IMR-90 (cell line): Measurements from ENCODE around the gene KLHL29. TPM values are rescaled to one million over a fixed set of nuclear protein-coding genes. Genes with fewer than 3 reads are reported as not detected.

ENCODE experiments used
- ATAC-seq: fragments of 200-7000 bp; cut with Tn5 transposase; 2 replicates; pipeline ENCODE4 v1.9.1; 2020; ENCODE audit warnings: low read depth, mild to moderate bottlenecking, moderate library complexity
- BruUV-seq: library from RNA; stranded (reverse); fragments of 400-500 nt; replicated peaks from 2 replicates; lab custom pipeline; 2021; lab: Mats Ljungman, UMichigan
- CTCF ChIA-PET: fragments of 300-600 bp; formaldehyde crosslinking; extraction: SDS; loops from one replicate; lab custom pipeline; 2021; ENCODE audit warnings: antibody characterized with exemption; lab: Yijun Ruan, JAX
- POLR2A ChIA-PET: fragments of 300-600 bp; sonication (Branson Sonifier 250); formaldehyde crosslinking; loops from one replicate; lab custom pipeline; 2022; ENCODE audit warnings: antibody characterized with exemption; ENCODE audit not compliant: unreplicated experiment; lab: Charles Lee
- DNase-seq: peaks from one replicate; pipeline ENCODE4 v3.0.0; 2013
- H2AFZ ChIP-seq: replicated peaks from 2 replicates; pipeline ENCODE3; 2013; ENCODE audit warnings: low read length, mild to moderate bottlenecking; ENCODE audit not compliant: poor library complexity
- H2AK5ac ChIP-seq: 2 replicates; pipeline ENCODE4 v1.6.1; 2013; ENCODE audit warnings: low read depth, low read length, inconsistent platforms
- H2AK9ac ChIP-seq: replicated peaks from 2 replicates; pipeline ENCODE3; 2013; ENCODE audit warnings: mild to moderate bottlenecking, low read depth, low read length, moderate library complexity; ENCODE audit not compliant: poor library complexity
- H2BK120ac ChIP-seq: 2 replicates; pipeline ENCODE4 v1.6.1; 2013; ENCODE audit warnings: low read depth, low read length, inconsistent platforms
- H2BK15ac ChIP-seq: 3 replicates; pipeline ENCODE4 v1.6.1; 2013; ENCODE audit warnings: low read depth, low read length, inconsistent platforms
- H2BK20ac ChIP-seq: 2 replicates; pipeline ENCODE4 v1.6.1; 2013; ENCODE audit warnings: low read depth, mild to moderate bottlenecking, inconsistent platforms, low read length, moderate library complexity
- H2BK5ac ChIP-seq: 2 replicates; pipeline ENCODE4 v1.6.1; 2013; ENCODE audit warnings: mild to moderate bottlenecking, low read depth, low read length, inconsistent platforms; ENCODE audit not compliant: poor library complexity, severe bottlenecking
- H3K14ac ChIP-seq: replicated peaks from 2 replicates; pipeline ENCODE4 v1.6.1; 2013; ENCODE audit warnings: low read depth, low read length, inconsistent platforms
- H3K18ac ChIP-seq: 2 replicates; pipeline ENCODE4 v1.6.1; 2013; ENCODE audit warnings: low read depth, low read length, control low read depth
- H3K23ac ChIP-seq: 2 replicates; pipeline ENCODE4 v1.6.1; 2013; ENCODE audit warnings: low read depth, low read length, inconsistent platforms
- H3K27ac ChIP-seq: 2 replicates; pipeline ENCODE4 v1.5.1; 2013; ENCODE audit warnings: mild to moderate bottlenecking, control low read depth, low read length; ENCODE audit not compliant: insufficient read depth
- H3K27me3 ChIP-seq: 2 replicates; pipeline ENCODE4 v1.6.1; 2013; ENCODE audit warnings: low read length; ENCODE audit not compliant: control insufficient read depth, insufficient read depth
- H3K36me3 ChIP-seq: 2 replicates; pipeline ENCODE4 v1.6.1; 2013; ENCODE audit warnings: low read length, mixed read lengths; ENCODE audit not compliant: control insufficient read depth, insufficient read depth
- H3K4ac ChIP-seq: 2 replicates; pipeline ENCODE4 v1.6.1; 2013; ENCODE audit warnings: low read depth, low read length, inconsistent platforms
- H3K4me1 ChIP-seq: 2 replicates; pipeline ENCODE4 v1.6.1; 2013; ENCODE audit warnings: low read length, mixed read lengths; ENCODE audit not compliant: control insufficient read depth, insufficient read depth
- H3K4me2 ChIP-seq: 2 replicates; pipeline ENCODE4 v1.6.1; 2013; ENCODE audit warnings: low read depth, mild to moderate bottlenecking, control low read depth, low read length, moderate library complexity
- H3K4me3 ChIP-seq: 2 replicates; pipeline ENCODE4 v1.5.1; 2013; ENCODE audit warnings: low read depth, mild to moderate bottlenecking, control low read depth, low read length, moderate library complexity; ENCODE audit not compliant: insufficient read depth
- H3K56ac ChIP-seq: 2 replicates; pipeline ENCODE4 v1.6.1; 2013; ENCODE audit warnings: low read length, inconsistent platforms; ENCODE audit not compliant: insufficient read depth; ENCODE audit errors: extremely low read depth
- H3K79me1 ChIP-seq, 2 experiments: 2 replicates each; pipeline ENCODE4 v1.6.1; 2013; ENCODE audit warnings: low read length in 2 of 2, inconsistent platforms in 1 of 2, low read depth in 1 of 2
- H3K9ac ChIP-seq: 2 replicates; pipeline ENCODE4 v1.6.1; 2013; ENCODE audit warnings: low read depth, low read length, control low read depth
- H3K9me1 ChIP-seq: 2 replicates; pipeline ENCODE4 v1.6.1; 2013; ENCODE audit warnings: low read length, inconsistent platforms; ENCODE audit not compliant: insufficient read depth
- H3K9me3 ChIP-seq: 2 replicates; pipeline ENCODE4 v1.6.1; 2013; ENCODE audit warnings: low read length; ENCODE audit not compliant: control insufficient read depth, insufficient read depth
- H4K20me1 ChIP-seq: 2 replicates; pipeline ENCODE4 v1.6.1; 2013; ENCODE audit warnings: low read length, inconsistent platforms; ENCODE audit not compliant: insufficient read depth
- H4K5ac ChIP-seq: 2 replicates; pipeline ENCODE4 v1.6.1; 2013; ENCODE audit warnings: mild to moderate bottlenecking, low read depth, low read length, control low read depth
- H4K8ac ChIP-seq, 2 experiments: 2 replicates each; pipeline ENCODE4 v1.6.1; 2013; ENCODE audit warnings: low read depth in 2 of 2, low read length in 2 of 2, control low read depth in 1 of 2, inconsistent platforms in 1 of 2
- H4K91ac ChIP-seq: 2 replicates; pipeline ENCODE4 v1.6.1; 2013; ENCODE audit warnings: low read depth, low read length, inconsistent platforms; ENCODE audit not compliant: insufficient read depth
- BHLHE40 ChIP-seq: fragments of 150-350 bp; IDR thresholded peaks from 2 replicates; pipeline ENCODE4 v1.6.1; 2016; ENCODE audit warnings: mild to moderate bottlenecking, low read depth, low read length
- CEBPB ChIP-seq: IDR thresholded peaks from 2 replicates; pipeline ENCODE4 v1.6.1; 2012; ENCODE audit warnings: low read depth, low read length, improper control_type of control experiment
- CHD1 ChIP-seq: IDR thresholded peaks from 2 replicates; pipeline ENCODE4 v1.6.1; 2012; ENCODE audit warnings: low read depth, low read length, improper control_type of control experiment
- FOS ChIP-seq: fragments of 150-350 bp; IDR thresholded peaks from 2 replicates; pipeline ENCODE4 v1.6.1; 2016; ENCODE audit warnings: low read depth, low read length
- MAFK ChIP-seq: IDR thresholded peaks from 2 replicates; pipeline ENCODE4 v1.6.1; 2012; ENCODE audit warnings: low read depth, low read length, improper control_type of control experiment
- MAZ ChIP-seq: IDR thresholded peaks from 2 replicates; pipeline ENCODE4 v1.6.1; 2012; ENCODE audit warnings: low read depth, mild to moderate bottlenecking, low read length, improper control_type of control experiment, moderate library complexity, borderline replicate concordance
- MXI1 ChIP-seq: IDR thresholded peaks from 2 replicates; pipeline ENCODE4 v1.6.1; 2012; ENCODE audit warnings: low read depth, mild to moderate bottlenecking, low read length, moderate library complexity, borderline replicate concordance
- NFE2L2 ChIP-seq: fragments of 150-350 bp; IDR thresholded peaks from 2 replicates; pipeline ENCODE4 v1.6.1; 2016; ENCODE audit warnings: low read depth, mild to moderate bottlenecking, low read length
- POLR2A ChIP-seq: IDR thresholded peaks from 2 replicates; pipeline ENCODE4 v1.6.1; 2012; ENCODE audit warnings: mild to moderate bottlenecking, low read depth, low read length
- RAD21 ChIP-seq: IDR thresholded peaks from 2 replicates; pipeline ENCODE4 v1.6.1; 2012; ENCODE audit warnings: low read length, improper control_type of control experiment
- RCOR1 ChIP-seq: IDR thresholded peaks from 2 replicates; pipeline ENCODE4 v1.6.1; 2012; ENCODE audit warnings: mild to moderate bottlenecking, low read length, improper control_type of control experiment; ENCODE audit not compliant: insufficient replicate concordance
- RFX5 ChIP-seq: IDR thresholded peaks from 2 replicates; pipeline ENCODE4 v1.8.0; 2012; ENCODE audit warnings: low read depth, mild to moderate bottlenecking, low read length, moderate library complexity
- SMC3 ChIP-seq: fragments of 150-350 bp; IDR thresholded peaks from 2 replicates; pipeline ENCODE4 v1.6.1; 2016; ENCODE audit warnings: low read depth, mild to moderate bottlenecking, antibody characterized with exemption, low read length, moderate library complexity
- WGBS, 2 experiments: methylation state at CpG; one replicate each; pipeline versions ENCODE4 v1.1.5 to v1.1.7; 2013; ENCODE audit warnings: missing lambda C conversion rate in 2 of 2; ENCODE audit not compliant: insufficient read length in 1 of 2; ENCODE audit errors: extremely low coverage in 2 of 2; 5-methylcytosine and 5-hydroxymethylcytosine counted together
- dilution Hi-C: fragments of 300-500 bp; cut with HindIII; formaldehyde crosslinking; loops from one replicate; pipeline ENCODE4 v1.14.3; 2018; ENCODE audit warnings: low sequenced_read_pairs; ENCODE audit not compliant: unreplicated experiment
- in situ Hi-C: fragments of 300-500 bp; cut with MboI; formaldehyde crosslinking; loops from 3 replicates; pipeline ENCODE4 v1.14.3; 2019; ENCODE audit warnings: low sequenced_read_pairs, inconsistent platforms, mixed read lengths
- intact Hi-C: fragments of 100-400 bp; cut with micrococcal nuclease; formaldehyde crosslinking; loops from 2 replicates; pipeline ENCODE4 v1.10.0; 2022
- polyA plus RNA-seq, 3 experiments: library from polyadenylated mRNA; depleted of rRNA; stranded (reverse); fragments of >200 nt; gene quantifications; 2 replicates each; pipeline ENCODE4 v1.2.3, GENCODE V29; 2012; ENCODE audit warnings: low replicate concordance in 1 of 3
- total RNA-seq: library from RNA; depleted of rRNA; stranded (reverse); fragments of >200 nt; gene quantifications from 2 replicates; pipeline ENCODE4 v1.2.3, GENCODE V29; 2012
- TF ChIP-seq, protein P1 (sequence below): fragments of 150-350 bp; IDR thresholded peaks from 2 replicates; pipeline ENCODE4 v1.6.1; 2017; ENCODE audit warnings: mild to moderate bottlenecking, antibody characterized with exemption, low read length, low read depth
- TF ChIP-seq, protein P2 (sequence below): fragments of 150-350 bp; IDR thresholded peaks from 2 replicates; pipeline ENCODE4 v1.6.1; 2016; ENCODE audit warnings: low read depth, mild to moderate bottlenecking, low read length, moderate library complexity, borderline replicate concordance
- TF ChIP-seq, protein P3 (sequence below): conservative IDR thresholded peaks from 2 replicates; pipeline ENCODE4 v1.5.1; 2012; ENCODE audit warnings: mild to moderate bottlenecking, low read depth, low read length, improper control_type of control experiment

Gene KLHL29
- total and polyA plus RNA-seq, 2 of the 4 experiments (the other 2 are of a cell fraction): 2.0 to 8.0 TPM

DNA sequence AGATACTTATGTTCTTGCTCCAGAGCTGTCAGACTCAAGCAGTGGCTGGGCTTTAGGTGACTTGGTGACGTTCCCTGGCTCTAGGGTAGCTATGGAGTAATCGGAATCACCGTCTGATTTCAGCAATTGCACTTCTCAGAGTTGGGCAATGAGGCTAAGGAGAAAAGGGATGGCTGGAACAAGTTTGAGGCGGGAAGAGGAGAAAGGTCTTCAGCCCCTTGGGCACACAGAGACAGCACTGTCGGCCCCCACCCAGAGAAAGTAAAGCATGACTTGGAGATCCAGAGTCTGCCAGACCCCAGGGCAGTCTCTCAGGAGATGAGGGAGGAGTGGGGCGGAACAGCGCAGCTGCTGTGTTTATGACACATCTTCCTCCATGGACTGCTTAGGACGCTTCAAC, 114.5 kb downstream of the KLHL29 start:
- peaks cover 9% of the 10 kb centered on the region; the same call in 1 of the 2 replicates for H3K4me1 ChIP-seq
- no peak overlapping the region for H2AK9ac ChIP-seq
- H2AK5ac ChIP-seq: no peak overlapping the region
- H3K79me1 ChIP-seq: peaks cover 0 to 6% of the 10 kb centered on the region in 2 experiments; a peak in 2 of 4 replicates
- H2BK120ac ChIP-seq: no peak overlapping the region
- H3K9ac ChIP-seq: no peak overlapping the region
- in situ Hi-C loops: no loop called here
- no peak overlapping the region for H3K14ac ChIP-seq
- H3K9me3 ChIP-seq: no peaks in the 10 kb centered on the region
- WGBS, 2 experiments: 80% methylated on average over 1 of the region's 8 CpGs; no CpG with 5 or more reads in 1 of the 2 experiments
- H3K56ac ChIP-seq: no peak overlapping the region
- TF ChIP-seq SMC3 (no peak), RAD21 (no peak), RCOR1 (no peak), POLR2A (no peak), MAZ (no peak), CHD1 (no peak), BHLHE40 (no peak), NFE2L2 (no peak), MAFK (no peak), RFX5 (no peak), CEBPB (no peak), FOS (no peak), MXI1 (no peak)
- TF ChIP-seq, protein P1, sequence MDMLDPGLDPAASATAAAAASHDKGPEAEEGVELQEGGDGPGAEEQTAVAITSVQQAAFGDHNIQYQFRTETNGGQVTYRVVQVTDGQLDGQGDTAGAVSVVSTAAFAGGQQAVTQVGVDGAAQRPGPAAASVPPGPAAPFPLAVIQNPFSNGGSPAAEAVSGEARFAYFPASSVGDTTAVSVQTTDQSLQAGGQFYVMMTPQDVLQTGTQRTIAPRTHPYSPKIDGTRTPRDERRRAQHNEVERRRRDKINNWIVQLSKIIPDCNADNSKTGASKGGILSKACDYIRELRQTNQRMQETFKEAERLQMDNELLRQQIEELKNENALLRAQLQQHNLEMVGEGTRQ: no peak
- TF ChIP-seq, protein P2, sequence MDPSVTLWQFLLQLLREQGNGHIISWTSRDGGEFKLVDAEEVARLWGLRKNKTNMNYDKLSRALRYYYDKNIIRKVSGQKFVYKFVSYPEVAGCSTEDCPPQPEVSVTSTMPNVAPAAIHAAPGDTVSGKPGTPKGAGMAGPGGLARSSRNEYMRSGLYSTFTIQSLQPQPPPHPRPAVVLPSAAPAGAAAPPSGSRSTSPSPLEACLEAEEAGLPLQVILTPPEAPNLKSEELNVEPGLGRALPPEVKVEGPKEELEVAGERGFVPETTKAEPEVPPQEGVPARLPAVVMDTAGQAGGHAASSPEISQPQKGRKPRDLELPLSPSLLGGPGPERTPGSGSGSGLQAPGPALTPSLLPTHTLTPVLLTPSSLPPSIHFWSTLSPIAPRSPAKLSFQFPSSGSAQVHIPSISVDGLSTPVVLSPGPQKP: no peak
- TF ChIP-seq, protein P3, sequence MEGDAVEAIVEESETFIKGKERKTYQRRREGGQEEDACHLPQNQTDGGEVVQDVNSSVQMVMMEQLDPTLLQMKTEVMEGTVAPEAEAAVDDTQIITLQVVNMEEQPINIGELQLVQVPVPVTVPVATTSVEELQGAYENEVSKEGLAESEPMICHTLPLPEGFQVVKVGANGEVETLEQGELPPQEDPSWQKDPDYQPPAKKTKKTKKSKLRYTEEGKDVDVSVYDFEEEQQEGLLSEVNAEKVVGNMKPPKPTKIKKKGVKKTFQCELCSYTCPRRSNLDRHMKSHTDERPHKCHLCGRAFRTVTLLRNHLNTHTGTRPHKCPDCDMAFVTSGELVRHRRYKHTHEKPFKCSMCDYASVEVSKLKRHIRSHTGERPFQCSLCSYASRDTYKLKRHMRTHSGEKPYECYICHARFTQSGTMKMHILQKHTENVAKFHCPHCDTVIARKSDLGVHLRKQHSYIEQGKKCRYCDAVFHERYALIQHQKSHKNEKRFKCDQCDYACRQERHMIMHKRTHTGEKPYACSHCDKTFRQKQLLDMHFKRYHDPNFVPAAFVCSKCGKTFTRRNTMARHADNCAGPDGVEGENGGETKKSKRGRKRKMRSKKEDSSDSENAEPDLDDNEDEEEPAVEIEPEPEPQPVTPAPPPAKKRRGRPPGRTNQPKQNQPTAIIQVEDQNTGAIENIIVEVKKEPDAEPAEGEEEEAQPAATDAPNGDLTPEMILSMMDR: no peak
- BruUV-seq: no TSS peak
- H2BK20ac ChIP-seq: no peak overlapping the region
- intact Hi-C loops: no loop called here
- ATAC-seq: no peak
- no peak overlapping the region for H4K5ac ChIP-seq
- no peak overlapping the region for H3K4ac ChIP-seq
- H2BK15ac ChIP-seq: no peak overlapping the region
- H3K9me1 ChIP-seq: peaks cover 4% of the 10 kb centered on the region; the same call in 1 of the 2 replicates
- no peak overlapping the region for H2AFZ ChIP-seq
- H3K18ac ChIP-seq: no peak overlapping the region; the same call in 1 of the 2 replicates
- no peaks in the 10 kb centered on the region for H3K36me3 ChIP-seq
- ChIA-PET CTCF (no interaction called here), POLR2A (no interaction called here)
- no peak overlapping the region for H3K4me3 ChIP-seq
- H4K20me1 ChIP-seq: 0 out of 2 replicates have a peak, but pooled peaks cover 3% of the 10 kb centered on the region
- DNase-seq: no peak
- H3K27ac ChIP-seq: no peak overlapping the region
- H2BK5ac ChIP-seq: no peak overlapping the region
- dilution Hi-C loops: no loop called here
- no peak overlapping the region for H3K23ac ChIP-seq
- no peak overlapping the region for H3K4me2 ChIP-seq
- no peak overlapping the region for H4K8ac ChIP-seq
- H4K91ac ChIP-seq: no peak overlapping the region
- H3K27me3 ChIP-seq: no peaks in the 10 kb centered on the region
